ENCODE results near the gene HAGH. TPM values are rescaled to one million over a fixed set of nuclear protein-coding genes. Genes with fewer than 3 reads are reported as not detected.

Gene HAGH
- total RNA-seq, 1 experiment from 2014 or later = 36.0 TPM

- TF ChIP-seq PRRX2 (CRISPR knock-in tag; IDR thresholded peaks at IDR 0.05) (no peak), PRDM15 (CRISPR knock-in tag; IDR thresholded peaks at IDR 0.05) (0 out of 2 replicates have a peak, but pooled peaks have one; percentile 21), ELF4 (CRISPR knock-in tag; IDR thresholded peaks at IDR 0.05; ENCODE audit: low read depth) (0 out of 2 replicates have a peak, but pooled peaks have one; percentile 51), FOXP1 (CRISPR knock-in tag; IDR thresholded peaks at IDR 0.05; ENCODE audit: borderline replicate concordance) (peak; percentile 50; the same call in 1 of the 2 replicates), USF1 (CRISPR knock-in tag; IDR thresholded peaks at IDR 0.05) (0 out of 2 replicates have a peak, but pooled peaks have one; percentile 8)
Measured at GRCh38 chr16:1772362-1772907, 54.2 kb downstream of the HAGH start, which contains the start of gene EME2. TSS of gene EME2 (plus strand) at chr16:1772810. CDS start at chr16:1773228, 418 bp downstream.

GRCh38 chr16:1771864-1772361, 54.7 kb downstream of the HAGH start:
- Mint-ChIP-seq H3K4me3 (peak overlapping the region; percentile 99), H3K9me3 (no peaks in the 10 kb centered on the region), H3K27ac (peak overlapping the region; percentile 98), H3K4me1 (peaks cover 4% of the 10 kb centered on the region), H3K36me3 (peaks cover 4% of the 10 kb centered on the region), H3K27me3 (ENCODE audit: low read depth) (no peaks in the 10 kb centered on the region; the same call in 1 of the 2 replicates)
- ATAC-seq (no peak), DNase-seq (ENCODE audit: low spot score) (peak; percentile 39)
- ChIA-PET POLR2A (interaction anchor here (1.1 to 3.6 kb wide), 3 partner anchors 9 to 58 kb away, joined by 3 to 18 read pairs (median 11); partner anchors contain the start of genes NUBP2 and SPSB3), CTCF (interaction anchor here (1.1 to 3.1 kb wide), 3 partner anchors 8 to 66 kb away, joined by 4 to 37 read pairs (median 6); partner anchors contain the start of genes MAPK8IP3, NUBP2 and SPSB3)
- TF ChIP-seq NR1H2 (CRISPR knock-in tag; IDR thresholded peaks at IDR 0.05) (no peak), ZNF532 (CRISPR knock-in tag; IDR thresholded peaks at IDR 0.05; ENCODE audit: borderline replicate concordance) (no peak), HMGA2 (CRISPR knock-in tag; IDR thresholded peaks at IDR 0.05) (no peak), USF1 (CRISPR knock-in tag; IDR thresholded peaks at IDR 0.05) (0 out of 2 replicates have a peak, but pooled peaks have one; percentile 1), JAZF1 (CRISPR knock-in tag; IDR thresholded peaks at IDR 0.05) (no peak), TCF7 (CRISPR knock-in tag; IDR thresholded peaks at IDR 0.05; ENCODE audit: low read depth) (no peak), ZNF219 (CRISPR knock-in tag; IDR thresholded peaks at IDR 0.05; ENCODE audit: borderline replicate concordance) (no peak)

More at GRCh38 chr16:1772362-1772907, 54.2 kb downstream of the HAGH start, which contains the start of gene EME2:
- Mint-ChIP-seq H3K4me3 (peak within 1 kb of the TSS; percentile 99), H3K4me1 (peaks cover 4% of the 10 kb centered on the region), H3K27ac (peak within 1 kb of the TSS; percentile 98), H3K27me3 (ENCODE audit: low read depth) (no peaks in the 10 kb centered on the region; the same call in 1 of the 2 replicates), H3K36me3 (peaks cover 4% of the 10 kb centered on the region), H3K9me3 (no peaks in the 10 kb centered on the region)
- ATAC-seq (no peak), DNase-seq (ENCODE audit: low spot score) (no peak)
- CTCF ChIA-PET = interaction anchor here (0.6 to 3.1 kb wide), 7 partner anchors 9 to 430 kb away, joined by 3 to 37 read pairs (median 5); partner anchors contain the start of genes MAPK8IP3, NUBP2 and SPSB3
- POLR2A ChIA-PET = interaction anchor here (0.8 to 3.6 kb wide), 4 partner anchors 8 to 59 kb away, joined by 3 to 18 read pairs (median 8); partner anchors contain the start of genes NUBP2 and SPSB3

Measured in WTC11 (cell line).